KMS-11 (cell line): ENCODE measurements around the gene CEP131.

ENCODE experiments used
- H2AFZ ChIP-seq: fragments of 200-600 bp; sonication (generic); 2 replicates; pipeline ENCODE4 v1.6.1; 2016; ENCODE audit warnings: antibody characterized with exemption, mixed run types, low read depth
- H3K27ac ChIP-seq: fragments of 200-600 bp; sonication (generic); 2 replicates; pipeline ENCODE4 v1.6.1; 2016; ENCODE audit warnings: mild to moderate bottlenecking, mixed run types
- H3K27me3 ChIP-seq: fragments of 200-600 bp; sonication (generic); 2 replicates; pipeline ENCODE4 v1.6.1; 2017; ENCODE audit warnings: mild to moderate bottlenecking, low read depth, mixed run types, moderate library complexity; ENCODE audit not compliant: insufficient read depth
- H3K36me3 ChIP-seq: fragments of 200-600 bp; sonication (generic); 2 replicates; pipeline ENCODE4 v1.6.1; 2017; ENCODE audit warnings: mild to moderate bottlenecking, mixed run types; ENCODE audit not compliant: insufficient read depth
- H3K4me1 ChIP-seq: fragments of 200-600 bp; sonication (generic); 2 replicates; pipeline ENCODE4 v1.6.1; 2016; ENCODE audit warnings: mild to moderate bottlenecking, low read depth, mixed run types; ENCODE audit not compliant: poor library complexity, severe bottlenecking
- H3K4me2 ChIP-seq: fragments of 200-600 bp; sonication (generic); 2 replicates; pipeline ENCODE4 v1.7.0; 2016; ENCODE audit warnings: mild to moderate bottlenecking, mixed run types
- H3K4me3 ChIP-seq: fragments of 200-600 bp; sonication (generic); IDR thresholded peaks from 2 replicates; pipeline ENCODE4 v1.6.1; 2017; ENCODE audit warnings: low read depth, low read length, mixed read lengths; ENCODE audit not compliant: insufficient read depth
- H3K79me2 ChIP-seq: fragments of 200-600 bp; sonication (generic); 2 replicates; pipeline ENCODE4 v1.6.1; 2016; ENCODE audit warnings: low read depth, mixed run types; ENCODE audit not compliant: insufficient read depth
- H3K9ac ChIP-seq: fragments of 200-600 bp; sonication (generic); 2 replicates; pipeline ENCODE4 v1.6.1; 2016; ENCODE audit warnings: mild to moderate bottlenecking, mixed run types
- H4K20me1 ChIP-seq: fragments of 200-600 bp; sonication (generic); 2 replicates; pipeline ENCODE4 v1.6.1; 2016; ENCODE audit warnings: mild to moderate bottlenecking, mixed run types; ENCODE audit not compliant: insufficient read depth
- CTCF ChIP-seq: fragments of 200-600 bp; sonication (generic); conservative IDR thresholded peaks from 2 replicates; pipeline ENCODE4 v1.6.1; 2017; ENCODE audit warnings: low read depth, mild to moderate bottlenecking, antibody characterized with exemption, low read length, moderate library complexity, mixed read lengths

CEP131 gene

GRCh38 chr17:81194225-81194760 is 28.5 kb downstream of the CEP131 start:
- H2AFZ ChIP-seq, result no peak overlapping the region
- no peak overlapping the region for H3K4me2 ChIP-seq
- H3K27ac ChIP-seq, result no peak overlapping the region
- H3K9ac ChIP-seq, result no peak overlapping the region
- no peaks in the 10 kb centered on the region for H3K36me3 ChIP-seq
- TF ChIP-seq CTCF, result no peak
- H3K79me2 ChIP-seq, result no peaks in the 10 kb centered on the region
- no peak overlapping the region for H3K4me3 ChIP-seq
- no peaks in the 10 kb centered on the region for H3K27me3 ChIP-seq
- H4K20me1 ChIP-seq, result no peaks in the 10 kb centered on the region
- H3K4me1 ChIP-seq, result no peaks in the 10 kb centered on the region

- H3K79me2 ChIP-seq, result no peaks in the 10 kb centered on the region
- H3K9ac ChIP-seq, result no peak overlapping the region
- no peak overlapping the region for H3K27ac ChIP-seq
- H4K20me1 ChIP-seq, result no peaks in the 10 kb centered on the region
- H3K4me3 ChIP-seq, result no peak overlapping the region
- H2AFZ ChIP-seq, result no peak overlapping the region
- H3K4me2 ChIP-seq, result no peak overlapping the region
- TF ChIP-seq CTCF, result no peak
- no peaks in the 10 kb centered on the region for H3K36me3 ChIP-seq
- no peaks in the 10 kb centered on the region for H3K4me1 ChIP-seq
- H3K27me3 ChIP-seq, result no peaks in the 10 kb centered on the region
Observed at GRCh38 chr17:81193470-81194224, 29.1 kb downstream of the CEP131 start.

GRCh38 chr17:81193051-81193410 is 29.7 kb downstream of the CEP131 start:
- Histone ChIP-seq H3K79me2 (no peaks in the 10 kb centered on the region), H2AFZ (no peak overlapping the region), H3K36me3 (no peaks in the 10 kb centered on the region), H3K27me3 (no peaks in the 10 kb centered on the region), H3K27ac (no peak overlapping the region), H3K4me1 (no peaks in the 10 kb centered on the region), H3K4me3 (no peak overlapping the region), H3K4me2 (no peak overlapping the region), H4K20me1 (no peaks in the 10 kb centered on the region), H3K9ac (no peak overlapping the region)
- TF ChIP-seq CTCF, result no peak

- TF ChIP-seq CTCF, result no peak
- no peaks in the 10 kb centered on the region for H3K79me2 ChIP-seq
- no peaks in the 10 kb centered on the region for H3K36me3 ChIP-seq
- H4K20me1 ChIP-seq, result no peaks in the 10 kb centered on the region
- no peaks in the 10 kb centered on the region for H3K27me3 ChIP-seq
- no peaks in the 10 kb centered on the region for H3K4me1 ChIP-seq
- no peak overlapping the region for H2AFZ ChIP-seq
- H3K4me3 ChIP-seq, result no peak overlapping the region
- no peak overlapping the region for H3K9ac ChIP-seq
- no peak overlapping the region for H3K4me2 ChIP-seq
- no peak overlapping the region for H3K27ac ChIP-seq
Observed at GRCh38 chr17:81192386-81193050, 30.2 kb downstream of the CEP131 start.
